DOHH2 (cell line): ENCODE measurements around the gene C14orf180.

ENCODE experiments used
- H3F3A ChIP-seq: fragments of 200-600 bp; sonication (generic), shearing (Covaris generic); 2 replicates; pipeline ENCODE4 v1.6.0; 2016; ENCODE audit warnings: antibody characterized with exemption, mild to moderate bottlenecking; ENCODE audit not compliant: control insufficient read depth, insufficient read depth
- H3K27ac ChIP-seq: fragments of 200-600 bp; sonication (generic); 2 replicates; pipeline ENCODE4 v1.5.1; 2014; ENCODE audit warnings: low read depth, mild to moderate bottlenecking, low read length, moderate library complexity
- H3K27me3 ChIP-seq: fragments of 200-600 bp; sonication (generic); 2 replicates; pipeline ENCODE4 v1.6.1; 2014; ENCODE audit warnings: mild to moderate bottlenecking, low read length, mixed read lengths; ENCODE audit not compliant: control insufficient read depth
- H3K36me3 ChIP-seq: fragments of 200-600 bp; sonication (generic); 2 replicates; pipeline ENCODE4 v1.6.1; 2014; ENCODE audit warnings: mild to moderate bottlenecking, low read length, moderate library complexity, mixed read lengths; ENCODE audit not compliant: control insufficient read depth
- H3K4me1 ChIP-seq: fragments of 200-600 bp; sonication (generic); 2 replicates; pipeline ENCODE4 v1.6.1; 2014; ENCODE audit warnings: mild to moderate bottlenecking, low read length, mixed read lengths; ENCODE audit not compliant: control insufficient read depth
- H3K4me2 ChIP-seq: fragments of 200-600 bp; sonication (generic); 2 replicates; pipeline ENCODE4 v1.6.0; 2014; ENCODE audit warnings: mild to moderate bottlenecking, low read length, moderate library complexity
- H3K4me3 ChIP-seq: fragments of 200-600 bp; sonication (generic); 2 replicates; pipeline ENCODE4 v1.5.1; 2014; ENCODE audit warnings: mild to moderate bottlenecking, low read length, mixed read lengths
- H3K79me2 ChIP-seq: fragments of 200-600 bp; sonication (generic); 2 replicates; pipeline ENCODE4 v1.6.1; 2014; ENCODE audit warnings: mild to moderate bottlenecking, low read length, mixed read lengths; ENCODE audit not compliant: control insufficient read depth
- H3K9me2 ChIP-seq: fragments of 200-600 bp; sonication (generic); replicated peaks from 2 replicates; pipeline ENCODE4 v1.6.1; 2014; ENCODE audit warnings: mild to moderate bottlenecking, low read length, mixed read lengths; ENCODE audit not compliant: control insufficient read depth
- H3K9me3 ChIP-seq: fragments of 200-600 bp; sonication (generic); 2 replicates; pipeline ENCODE4 v1.6.1; 2014; ENCODE audit warnings: antibody characterized with exemption, low read length, mixed read lengths; ENCODE audit not compliant: control insufficient read depth, insufficient read depth
- H4K20me1 ChIP-seq: fragments of 200-600 bp; sonication (generic); 2 replicates; pipeline ENCODE4 v1.6.0; 2014; ENCODE audit warnings: low read depth, mild to moderate bottlenecking, antibody characterized with exemption, low read length, moderate library complexity; ENCODE audit not compliant: control insufficient read depth, insufficient read depth
- EZH2phosphoT487 ChIP-seq: fragments of 200-600 bp; sonication (generic); IDR thresholded peaks from 2 replicates; pipeline ENCODE4 v1.6.1; 2017; ENCODE audit warnings: borderline replicate concordance, mild to moderate bottlenecking, antibody characterized with exemption, low read length, moderate library complexity, mixed read lengths
- TF ChIP-seq, protein P1 (sequence below): fragments of 200-600 bp; sonication (generic); IDR thresholded peaks from one replicate; pipeline ENCODE4 v1.5.1; 2014; ENCODE audit warnings: antibody characterized with exemption, mild to moderate bottlenecking, low read depth, low read length; ENCODE audit not compliant: poor library complexity, severe bottlenecking

The C14orf180 gene

DNA sequence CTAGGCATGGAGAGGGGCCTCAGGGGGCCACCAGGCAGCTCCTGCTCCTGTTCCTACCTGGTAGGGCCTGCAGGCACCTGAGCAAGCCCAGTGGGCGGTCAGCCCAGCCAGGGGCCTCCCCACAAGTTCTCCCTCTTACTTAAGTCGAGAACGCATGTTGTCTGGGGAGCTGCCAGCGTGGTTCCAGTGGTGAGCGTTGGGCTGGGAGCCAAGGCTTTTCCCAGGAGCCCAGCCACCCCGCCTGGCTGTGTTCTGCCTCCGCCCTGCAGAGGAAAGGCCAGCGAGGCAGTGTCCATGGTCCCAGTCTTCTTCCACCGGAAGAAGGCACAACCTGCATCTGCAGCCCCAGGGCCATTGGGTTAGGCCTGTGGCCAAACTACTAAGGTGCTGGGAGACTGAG is 1.4 kb downstream of the C14orf180 start:
- H3K27ac ChIP-seq, result no peak overlapping the region
- H4K20me1 ChIP-seq, result no peaks in the 10 kb centered on the region
- no peaks in the 10 kb centered on the region for H3K9me3 ChIP-seq
- no peaks in the 10 kb centered on the region for H3K27me3 ChIP-seq
- no peak overlapping the region for H3K4me3 ChIP-seq
- H3K9me2 ChIP-seq, result no peaks in the 10 kb centered on the region
- H3K4me1 ChIP-seq, result no peaks in the 10 kb centered on the region
- H3F3A ChIP-seq, result no peaks in the 10 kb centered on the region
- H3K79me2 ChIP-seq, result no peaks in the 10 kb centered on the region
- TF ChIP-seq EZH2phosphoT487, result no peak
- TF ChIP-seq, protein P1, sequence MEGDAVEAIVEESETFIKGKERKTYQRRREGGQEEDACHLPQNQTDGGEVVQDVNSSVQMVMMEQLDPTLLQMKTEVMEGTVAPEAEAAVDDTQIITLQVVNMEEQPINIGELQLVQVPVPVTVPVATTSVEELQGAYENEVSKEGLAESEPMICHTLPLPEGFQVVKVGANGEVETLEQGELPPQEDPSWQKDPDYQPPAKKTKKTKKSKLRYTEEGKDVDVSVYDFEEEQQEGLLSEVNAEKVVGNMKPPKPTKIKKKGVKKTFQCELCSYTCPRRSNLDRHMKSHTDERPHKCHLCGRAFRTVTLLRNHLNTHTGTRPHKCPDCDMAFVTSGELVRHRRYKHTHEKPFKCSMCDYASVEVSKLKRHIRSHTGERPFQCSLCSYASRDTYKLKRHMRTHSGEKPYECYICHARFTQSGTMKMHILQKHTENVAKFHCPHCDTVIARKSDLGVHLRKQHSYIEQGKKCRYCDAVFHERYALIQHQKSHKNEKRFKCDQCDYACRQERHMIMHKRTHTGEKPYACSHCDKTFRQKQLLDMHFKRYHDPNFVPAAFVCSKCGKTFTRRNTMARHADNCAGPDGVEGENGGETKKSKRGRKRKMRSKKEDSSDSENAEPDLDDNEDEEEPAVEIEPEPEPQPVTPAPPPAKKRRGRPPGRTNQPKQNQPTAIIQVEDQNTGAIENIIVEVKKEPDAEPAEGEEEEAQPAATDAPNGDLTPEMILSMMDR, result no peak
- no peaks in the 10 kb centered on the region for H3K36me3 ChIP-seq
- no peak overlapping the region for H3K4me2 ChIP-seq

DNA sequence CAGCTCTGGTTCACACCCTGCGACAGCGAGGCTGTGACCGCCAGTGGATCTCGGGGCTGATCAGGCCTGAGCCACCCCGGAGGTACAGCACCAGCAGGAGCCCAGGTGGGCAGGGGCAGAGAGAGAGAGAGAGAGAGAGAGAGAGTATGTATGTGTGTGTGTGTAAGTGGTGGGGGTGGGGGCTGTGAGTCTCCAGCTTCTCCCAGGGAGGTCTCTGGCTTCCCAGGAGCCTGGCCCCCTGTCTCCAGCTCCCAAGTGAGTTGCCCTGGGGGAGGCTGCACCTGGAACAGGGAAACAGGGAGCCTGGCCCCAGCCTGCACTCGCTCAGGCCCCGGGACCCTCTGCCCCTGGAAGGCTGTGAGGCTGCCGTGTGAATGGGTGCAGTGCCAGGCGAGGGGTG is 2.0 kb downstream of the C14orf180 start:
- Histone ChIP-seq H3K36me3 (no peaks in the 10 kb centered on the region), H3K4me2 (no peak overlapping the region), H3K4me1 (no peaks in the 10 kb centered on the region), H4K20me1 (no peaks in the 10 kb centered on the region), H3K4me3 (no peak overlapping the region), H3K9me3 (no peaks in the 10 kb centered on the region), H3K79me2 (no peaks in the 10 kb centered on the region), H3K9me2 (no peaks in the 10 kb centered on the region), H3K27ac (no peak overlapping the region), H3K27me3 (no peaks in the 10 kb centered on the region), H3F3A (no peaks in the 10 kb centered on the region)
- TF ChIP-seq, protein P1, result no peak
- no peak for TF ChIP-seq EZH2phosphoT487

DNA sequence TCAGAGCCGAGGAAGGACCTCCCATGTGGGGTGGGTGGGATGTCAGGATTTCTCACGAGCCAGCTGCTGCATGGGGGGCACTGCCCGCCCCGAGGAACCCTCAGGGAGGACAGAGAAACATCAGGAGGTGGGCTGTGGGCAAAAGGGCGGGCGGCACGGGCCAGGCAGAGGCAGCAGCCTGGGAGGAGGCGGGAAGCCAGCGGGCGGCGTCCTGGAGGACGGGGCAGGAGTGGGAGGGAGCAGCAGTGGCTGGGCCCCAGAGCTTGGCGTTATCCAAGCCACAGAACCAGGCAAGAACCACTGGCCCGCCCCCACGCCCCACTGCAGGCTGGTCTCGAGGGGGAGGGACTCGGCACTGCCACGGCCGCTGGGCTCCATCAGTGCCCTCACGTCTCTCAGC is 2.4 kb downstream of the C14orf180 start:
- Histone ChIP-seq H3K4me2 (no peak overlapping the region), H4K20me1 (no peaks in the 10 kb centered on the region), H3K4me3 (no peak overlapping the region), H3K27ac (no peak overlapping the region), H3K4me1 (no peaks in the 10 kb centered on the region), H3K9me2 (no peaks in the 10 kb centered on the region), H3K27me3 (no peaks in the 10 kb centered on the region), H3K9me3 (no peaks in the 10 kb centered on the region), H3F3A (no peaks in the 10 kb centered on the region), H3K79me2 (no peaks in the 10 kb centered on the region), H3K36me3 (no peaks in the 10 kb centered on the region)
- no peak for TF ChIP-seq EZH2phosphoT487
- TF ChIP-seq, protein P1, result no peak

DNA sequence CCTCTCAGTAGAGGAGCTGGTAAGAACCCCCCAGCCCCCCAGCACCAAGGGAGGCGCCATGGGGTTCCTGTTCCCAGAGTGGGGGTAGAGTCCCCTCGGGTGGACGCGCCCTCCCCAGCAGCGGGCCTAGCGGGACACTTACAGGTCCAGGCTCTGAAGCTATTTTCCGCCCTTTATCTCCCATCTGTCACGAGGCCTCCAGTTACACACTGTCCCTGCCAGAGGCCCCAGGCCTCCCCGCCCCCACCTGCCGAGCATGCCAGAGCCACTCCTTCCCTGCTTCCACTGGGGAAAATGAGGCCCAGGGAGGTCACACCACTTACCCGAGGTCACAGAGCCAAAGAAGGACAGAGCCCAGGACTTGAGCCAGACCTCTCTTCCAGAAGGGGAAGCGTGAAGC is 3.1 kb downstream of the C14orf180 start:
- Histone ChIP-seq H3K4me3 (no peak overlapping the region), H3K27ac (no peak overlapping the region), H4K20me1 (no peaks in the 10 kb centered on the region), H3F3A (no peaks in the 10 kb centered on the region), H3K4me2 (no peak overlapping the region), H3K4me1 (no peaks in the 10 kb centered on the region), H3K9me3 (no peaks in the 10 kb centered on the region), H3K36me3 (no peaks in the 10 kb centered on the region), H3K27me3 (no peaks in the 10 kb centered on the region), H3K79me2 (no peaks in the 10 kb centered on the region), H3K9me2 (no peaks in the 10 kb centered on the region)
- TF ChIP-seq EZH2phosphoT487, result no peak
- TF ChIP-seq, protein P1, result no peak
